Transverse colon (tissue), 4 donors: Measurements from ENCODE around the gene TGM1. TPM values are rescaled to one million over a fixed set of nuclear protein-coding genes. Genes with fewer than 3 reads are reported as not detected.

Source experiments
- DNase-seq: peaks from one replicate; pipeline ENCODE4 v3.0.0-alpha.2; 2019
- H3K27ac ChIP-seq, 4 donors: fragments of 200-600 bp; sonication (generic); 2 replicates each; pipeline ENCODE4 v1.5.1; 2016 to 2018; ENCODE audit warnings: inconsistent platforms in 4 of 4
- H3K27me3 ChIP-seq: fragments of 200-600 bp; sonication (generic); 2 replicates; pipeline ENCODE4 v1.5.1; 2017; ENCODE audit warnings: inconsistent platforms
- H3K36me3 ChIP-seq, 4 donors: fragments of 200-600 bp; sonication (generic); 2 replicates each; pipeline ENCODE4 v1.5.1; 2017 to 2019; ENCODE audit warnings: inconsistent platforms in 4 of 4
- H3K4me1 ChIP-seq, 4 donors: fragments of 200-600 bp; sonication (generic); 2 replicates each; pipeline ENCODE4 v1.5.1; 2017 to 2020; ENCODE audit warnings: inconsistent platforms in 4 of 4
- H3K4me3 ChIP-seq, 4 donors: fragments of 200-600 bp; sonication (generic); 1 replicate in 1 of 4; 2 replicates in 3 of 4; pipeline versions ENCODE4 v1.5.1 to v1.6.1; 2017 to 2019; ENCODE audit warnings: inconsistent platforms in 4 of 4
- H3K9me3 ChIP-seq, 2 donors: fragments of 200-600 bp; sonication (generic); 2 replicates each; pipeline ENCODE4 v1.5.1; 2017 to 2019; ENCODE audit warnings: inconsistent platforms in 2 of 2
- EP300 ChIP-seq: sonication (generic); formaldehyde crosslinking; IDR thresholded peaks from one replicate; pipeline ENCODE4 v1.6.1; 2017; ENCODE audit warnings: antibody characterized with exemption, low read depth
- POLR2A ChIP-seq: fragments of 450-650 bp; IDR thresholded peaks from one replicate; pipeline ENCODE4 v1.6.1; 2016; ENCODE audit warnings: antibody characterized with exemption, mild to moderate bottlenecking, moderate library complexity
- POLR2AphosphoS5 ChIP-seq, 3 donors: sonication (generic); formaldehyde crosslinking; IDR thresholded peaks; one replicate each; pipeline ENCODE4 v1.6.1; 2016; ENCODE audit warnings: antibody characterized with exemption in 3 of 3
- WGBS, 2 donors: methylation state at CpG; one replicate each; pipeline ENCODE4 v1.1.5; 2018; ENCODE audit warnings: low coverage in 1 of 2; 5-methylcytosine and 5-hydroxymethylcytosine counted together
- in situ Hi-C, 4 donors: fragments of 200-750 bp; cut with MboI; loops; one replicate each; pipeline versions ENCODE4 v1.15.0 to v1.15.1; 2017; ENCODE audit warnings: low sequenced_read_pairs in 3 of 4, low pct_ligation_motif_present in 1 of 4, low pct_unique_long_range_greater_than_20kb in 1 of 4
- intact Hi-C: fragments of 100-400 bp; cut with DNase I; formaldehyde crosslinking; loops from one replicate; pipeline ENCODE4 v1.15.1; 2023; ENCODE audit warnings: low total_unique reads
- total RNA-seq, 4 donors: library from RNA; depleted of rRNA; stranded (reverse); fragments of >200 nt; gene quantifications; one replicate each; pipeline ENCODE4 v1.1.0, GENCODE V29; 2016
- TF ChIP-seq, protein P1 (sequence below), 5 experiments: fragments of 200-600 bp in 3 of 5; fragments of 450-650 bp in 2 of 5; sonication (generic) in 3 of 5; IDR thresholded peaks; 1 replicate in 2 of 5; 2 replicates in 3 of 5; pipeline ENCODE4 v1.5.1; 2016 to 2017; ENCODE audit warnings: antibody characterized with exemption in 5 of 5, inconsistent platforms in 3 of 5, mild to moderate bottlenecking in 2 of 5, moderate library complexity in 1 of 5

The TGM1 gene
- total RNA-seq, 4 donors from 2014 or later = 1.4 to 96.5 (median 2.2) TPM; not detected in 1

DNA sequence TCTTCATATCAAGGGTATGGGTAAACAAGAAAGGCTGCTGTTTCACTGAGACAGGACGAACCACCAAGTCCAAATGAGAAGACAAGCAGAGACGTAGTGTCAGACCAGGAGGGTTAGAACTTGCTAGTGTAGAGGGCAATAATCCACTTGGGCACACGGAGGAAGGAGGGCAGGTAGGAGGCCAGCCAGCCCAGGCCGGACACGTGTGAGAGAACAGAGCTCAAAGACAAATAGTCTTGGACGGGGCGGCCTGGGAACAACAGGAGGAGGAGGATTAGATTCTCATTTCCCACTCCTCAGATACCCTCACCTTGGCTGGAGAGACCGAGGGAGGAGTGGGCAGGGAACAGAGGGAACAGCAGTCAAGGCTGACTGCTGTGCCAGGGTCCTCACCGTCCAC, 27.8 kb upstream of the TGM1 start:
- Histone ChIP-seq H3K4me3 (no peak overlapping the region), H3K4me1 (no peaks in the 10 kb centered on the region), H3K27ac (no peak overlapping the region), H3K36me3 (peaks cover 0 to 34% (median 16%) of the 10 kb centered on the region in 4 donors), H3K27me3 (no peaks in the 10 kb centered on the region), H3K9me3 (no peaks in the 10 kb centered on the region)
- WGBS, 2 donors = 78 to 79% methylated on average over 8 to 9 of the region's 9 CpGs
- DNase-seq = no peak
- intact Hi-C loops (no loop called here), in situ Hi-C loops (loop anchor here in 1 of 4 donors (5.0 kb wide), 1 partner anchor 43 kb away; no protein-coding TSS in a partner anchor)
- TF ChIP-seq EP300 (no peak), POLR2AphosphoS5 (IDR thresholded peaks at IDR 0.05) (no peak), POLR2A (no peak)
- TF ChIP-seq, protein P1, sequence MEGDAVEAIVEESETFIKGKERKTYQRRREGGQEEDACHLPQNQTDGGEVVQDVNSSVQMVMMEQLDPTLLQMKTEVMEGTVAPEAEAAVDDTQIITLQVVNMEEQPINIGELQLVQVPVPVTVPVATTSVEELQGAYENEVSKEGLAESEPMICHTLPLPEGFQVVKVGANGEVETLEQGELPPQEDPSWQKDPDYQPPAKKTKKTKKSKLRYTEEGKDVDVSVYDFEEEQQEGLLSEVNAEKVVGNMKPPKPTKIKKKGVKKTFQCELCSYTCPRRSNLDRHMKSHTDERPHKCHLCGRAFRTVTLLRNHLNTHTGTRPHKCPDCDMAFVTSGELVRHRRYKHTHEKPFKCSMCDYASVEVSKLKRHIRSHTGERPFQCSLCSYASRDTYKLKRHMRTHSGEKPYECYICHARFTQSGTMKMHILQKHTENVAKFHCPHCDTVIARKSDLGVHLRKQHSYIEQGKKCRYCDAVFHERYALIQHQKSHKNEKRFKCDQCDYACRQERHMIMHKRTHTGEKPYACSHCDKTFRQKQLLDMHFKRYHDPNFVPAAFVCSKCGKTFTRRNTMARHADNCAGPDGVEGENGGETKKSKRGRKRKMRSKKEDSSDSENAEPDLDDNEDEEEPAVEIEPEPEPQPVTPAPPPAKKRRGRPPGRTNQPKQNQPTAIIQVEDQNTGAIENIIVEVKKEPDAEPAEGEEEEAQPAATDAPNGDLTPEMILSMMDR (IDR thresholded peaks at IDR 0.05) = no peak

DNA sequence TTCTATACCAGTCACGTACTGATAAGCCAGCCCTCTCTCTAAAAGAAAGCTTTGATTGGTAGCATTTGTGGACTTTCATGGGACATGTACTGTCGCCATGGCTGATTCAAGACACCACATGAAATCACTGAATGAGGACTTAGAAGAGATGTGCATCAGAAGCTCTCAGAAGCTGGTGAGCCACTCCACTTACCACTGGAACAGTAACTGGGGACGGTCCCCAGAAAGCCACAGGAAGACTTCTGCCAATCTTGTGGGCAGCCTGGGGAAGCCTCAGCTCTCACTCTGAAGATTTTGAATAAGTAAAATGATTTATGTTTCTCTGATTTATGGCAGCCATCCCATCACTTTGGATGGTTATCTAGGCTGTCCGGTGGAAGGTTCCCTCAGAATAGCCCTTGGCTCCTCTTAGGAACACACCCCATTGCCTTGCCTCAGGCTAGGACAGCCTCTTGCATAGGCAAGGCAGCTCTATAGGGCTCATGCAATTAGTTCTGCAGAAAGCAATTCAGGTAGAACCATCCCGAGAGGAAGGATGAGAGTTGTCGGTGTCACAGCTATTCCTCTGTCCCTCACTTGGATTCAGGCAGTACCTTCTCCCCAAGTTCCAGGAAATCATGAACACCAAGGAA, 26.8 kb upstream of the TGM1 start:
- H3K36me3 ChIP-seq = peaks cover 0 to 31% (median 14%) of the 10 kb centered on the region in 4 donors
- TF ChIP-seq POLR2AphosphoS5 (IDR thresholded peaks at IDR 0.05) = no peak
- TF ChIP-seq, protein P1 (IDR thresholded peaks at IDR 0.05) = no peak
- no peak for TF ChIP-seq POLR2A
- TF ChIP-seq EP300 = no peak
- no peaks in the 10 kb centered on the region for H3K4me1 ChIP-seq
- H3K9me3 ChIP-seq = no peaks in the 10 kb centered on the region
- in situ Hi-C loops (loop anchor here in 1 of 4 donors (5.0 kb wide), 1 partner anchor 42 kb away; no protein-coding TSS in a partner anchor), intact Hi-C loops (no loop called here)
- H3K4me3 ChIP-seq = no peak overlapping the region
- 85% methylated on average over 6 of the region's 6 CpGs; no CpG with 5 or more reads in 1 of the 2 donors for WGBS, 2 donors
- no peak overlapping the region for H3K27ac ChIP-seq
- DNase-seq = no peak
- no peaks in the 10 kb centered on the region for H3K27me3 ChIP-seq

DNA sequence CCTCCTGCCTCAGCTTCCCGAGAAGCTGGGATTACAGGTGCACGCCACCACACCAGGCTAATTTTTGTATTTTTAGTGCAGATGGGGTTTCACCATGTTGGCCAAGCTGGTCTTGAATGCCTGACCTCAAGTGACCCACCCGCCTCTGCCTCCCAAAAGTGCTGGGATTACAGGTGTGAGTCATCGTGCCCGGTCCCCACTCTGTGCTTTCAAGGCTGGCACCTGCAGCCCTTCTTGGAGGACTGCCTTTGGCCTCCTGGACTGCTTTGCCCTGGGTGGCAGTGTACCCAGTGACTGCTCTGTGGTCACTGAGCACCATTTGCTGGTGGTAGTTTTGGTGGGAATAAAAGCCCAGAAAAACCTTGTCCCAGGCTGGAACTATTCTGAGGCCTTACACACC, 24.0 kb upstream of the TGM1 start:
- no peaks in the 10 kb centered on the region for H3K9me3 ChIP-seq
- H3K4me3 ChIP-seq = no peak overlapping the region
- TF ChIP-seq POLR2AphosphoS5 (IDR thresholded peaks at IDR 0.05) (no peak), EP300 (no peak), POLR2A (no peak)
- TF ChIP-seq, protein P1 (IDR thresholded peaks at IDR 0.05) = no peak
- intact Hi-C loops = no loop called here
- no peaks in the 10 kb centered on the region for H3K4me1 ChIP-seq
- no peak for DNase-seq
- H3K27ac ChIP-seq = no peak overlapping the region
- in situ Hi-C loops = no loop called here
- peaks cover 0 to 25% (median 10%) of the 10 kb centered on the region in 4 donors for H3K36me3 ChIP-seq
- 95 to 100% methylated on average over 2 to 5 of the region's 5 CpGs for WGBS, 2 donors
- H3K27me3 ChIP-seq = no peaks in the 10 kb centered on the region

DNA sequence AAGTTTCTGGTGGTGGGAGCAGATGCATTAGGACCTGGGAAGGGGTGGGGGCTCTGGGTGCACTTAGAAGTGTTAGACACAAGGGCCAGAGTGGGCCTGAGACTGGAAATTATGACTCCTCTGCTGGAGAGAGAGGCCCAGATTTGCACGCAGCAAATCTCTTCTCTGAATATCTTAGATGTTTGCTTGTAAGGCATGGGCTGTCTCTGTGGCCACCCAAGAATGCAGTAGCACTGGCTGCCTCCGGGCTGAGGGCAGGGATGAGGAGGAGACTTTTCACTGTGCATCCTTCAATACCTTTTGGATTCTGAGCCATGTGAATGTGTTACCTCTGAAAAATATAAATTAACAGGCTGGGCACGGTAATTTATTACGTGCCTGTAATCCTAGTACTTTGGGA, 22.4 kb upstream of the TGM1 start:
- TF ChIP-seq EP300 (no peak), POLR2A (no peak), POLR2AphosphoS5 (IDR thresholded peaks at IDR 0.05) (no peak)
- TF ChIP-seq, protein P1 (IDR thresholded peaks at IDR 0.05) = no peak
- no peaks in the 10 kb centered on the region for H3K4me1 ChIP-seq
- H3K36me3 ChIP-seq = peaks cover 0 to 8% (median 4%) of the 10 kb centered on the region in 4 donors
- DNase-seq = no peak
- in situ Hi-C loops (no loop called here), intact Hi-C loops (no loop called here)
- no peak overlapping the region for H3K4me3 ChIP-seq
- 83 to 86% methylated on average over 2 to 4 of the region's 4 CpGs for WGBS, 2 donors
- no peaks in the 10 kb centered on the region for H3K9me3 ChIP-seq
- no peaks in the 10 kb centered on the region for H3K27me3 ChIP-seq
- no peak overlapping the region for H3K27ac ChIP-seq
